Sigmoid colon (tissue), 4 donors: ENCODE measurements around the gene PSMD4.

ENCODE experiments used
- CTCF ChIP-seq, 4 experiments: fragments of 450-650 bp in 3 of 4; fragments of 200-600 bp in 1 of 4; IDR thresholded peaks; one replicate each; pipeline ENCODE4 v1.5.1; 2016 to 2019; ENCODE audit warnings: antibody characterized with exemption in 4 of 4, mild to moderate bottlenecking in 3 of 4, moderate library complexity in 2 of 4
- EP300 ChIP-seq, 4 donors: sonication (generic); formaldehyde crosslinking; IDR thresholded peaks; one replicate each; pipeline ENCODE4 v1.6.1; 2017; ENCODE audit warnings: antibody characterized with exemption in 4 of 4
- POLR2A ChIP-seq, 2 donors: fragments of 450-650 bp; IDR thresholded peaks; one replicate each; pipeline ENCODE4 v1.6.1; 2016; ENCODE audit warnings: antibody characterized with exemption in 2 of 2, mild to moderate bottlenecking in 2 of 2, moderate library complexity in 2 of 2
- POLR2AphosphoS5 ChIP-seq, 4 donors: sonication (generic); formaldehyde crosslinking; IDR thresholded peaks; one replicate each; pipeline ENCODE4 v1.6.1; 2017; ENCODE audit warnings: antibody characterized with exemption in 4 of 4

DNA sequence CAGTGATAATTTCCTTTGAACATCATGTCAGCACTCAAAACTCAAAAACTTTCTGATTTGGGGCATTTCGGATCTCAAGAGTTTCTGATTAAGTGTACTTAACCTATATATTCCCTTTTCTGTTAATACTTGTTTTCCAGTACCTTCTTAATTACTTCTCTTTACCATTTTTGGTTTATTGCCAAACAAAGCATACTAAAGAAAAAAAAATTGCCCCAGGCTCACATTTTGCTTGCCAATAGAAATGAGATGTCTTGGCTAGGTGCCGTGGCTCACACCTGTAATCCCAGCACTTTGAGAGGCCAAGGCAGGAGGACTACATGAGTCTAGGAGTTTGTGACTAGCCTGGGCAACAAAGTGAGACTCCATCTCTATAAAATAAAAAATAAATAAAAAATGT is 4.8 kb downstream of the PSMD4 start:
- TF ChIP-seq CTCF (IDR thresholded peaks at IDR 0.05) (no peak), POLR2A (IDR thresholded peaks at IDR 0.05) (no peak), POLR2AphosphoS5 (IDR thresholded peaks at IDR 0.05) (no peak), EP300 (IDR thresholded peaks at IDR 0.05) (no peak)
